ENCODE results near the gene FGF1. TPM values are rescaled to one million over a fixed set of nuclear protein-coding genes. Genes with fewer than 3 reads are reported as not detected.

The FGF1 gene
- total RNA-seq, 2 donors from 2014 or later, result 0.77 TPM; not detected in 1

DNA sequence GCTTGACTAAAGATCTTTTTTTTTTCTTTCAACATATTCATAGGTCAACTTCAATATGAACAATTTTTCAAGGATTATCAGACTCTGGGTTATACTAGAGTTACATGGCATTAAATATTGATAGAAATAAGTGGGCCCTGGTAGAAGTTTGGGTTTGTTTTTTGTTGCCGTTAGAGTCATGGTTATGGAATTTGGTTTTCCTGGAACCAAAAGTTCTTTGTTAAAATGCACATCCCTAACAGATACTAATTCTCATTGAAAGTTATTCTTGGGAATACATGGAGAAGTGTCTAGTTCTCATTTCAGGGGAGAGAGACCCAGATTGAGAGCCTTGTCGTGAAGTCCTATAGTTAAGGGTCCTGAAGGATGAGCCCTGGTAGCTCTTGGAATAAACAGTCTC lies 124.9 kb downstream of the FGF1 start:
- no peaks in the 10 kb centered on the region for H3K4me1 Mint-ChIP-seq
- Histone ChIP-seq H3K36me3 (ENCODE audit: control insufficient read depth, insufficient read depth, low read length) (no peaks in the 10 kb centered on the region), H3K4me3 (ENCODE audit: low read length) (no peak overlapping the region), H3K27me3 (ENCODE audit: control insufficient read depth, insufficient read depth, low read length, poor library complexity, severe bottlenecking) (no peaks in the 10 kb centered on the region), H3K9me3 (ENCODE audit: control insufficient read depth, low read length) (no peaks in the 10 kb centered on the region), H3K27ac (ENCODE audit: low read depth, low read length) (no peak overlapping the region), H3K9ac (ENCODE audit: extremely low read depth, low read length, poor library complexity, severe bottlenecking) (no peak overlapping the region), H3K4me1 (ENCODE audit: control insufficient read depth, insufficient read depth, low read length) (no peaks in the 10 kb centered on the region)
- H3K4me3 Mint-ChIP-seq, result no peak overlapping the region
- TF ChIP-seq, protein P1, sequence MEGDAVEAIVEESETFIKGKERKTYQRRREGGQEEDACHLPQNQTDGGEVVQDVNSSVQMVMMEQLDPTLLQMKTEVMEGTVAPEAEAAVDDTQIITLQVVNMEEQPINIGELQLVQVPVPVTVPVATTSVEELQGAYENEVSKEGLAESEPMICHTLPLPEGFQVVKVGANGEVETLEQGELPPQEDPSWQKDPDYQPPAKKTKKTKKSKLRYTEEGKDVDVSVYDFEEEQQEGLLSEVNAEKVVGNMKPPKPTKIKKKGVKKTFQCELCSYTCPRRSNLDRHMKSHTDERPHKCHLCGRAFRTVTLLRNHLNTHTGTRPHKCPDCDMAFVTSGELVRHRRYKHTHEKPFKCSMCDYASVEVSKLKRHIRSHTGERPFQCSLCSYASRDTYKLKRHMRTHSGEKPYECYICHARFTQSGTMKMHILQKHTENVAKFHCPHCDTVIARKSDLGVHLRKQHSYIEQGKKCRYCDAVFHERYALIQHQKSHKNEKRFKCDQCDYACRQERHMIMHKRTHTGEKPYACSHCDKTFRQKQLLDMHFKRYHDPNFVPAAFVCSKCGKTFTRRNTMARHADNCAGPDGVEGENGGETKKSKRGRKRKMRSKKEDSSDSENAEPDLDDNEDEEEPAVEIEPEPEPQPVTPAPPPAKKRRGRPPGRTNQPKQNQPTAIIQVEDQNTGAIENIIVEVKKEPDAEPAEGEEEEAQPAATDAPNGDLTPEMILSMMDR (conservative IDR thresholded peaks at IDR 0.05), result no peak
- H3K36me3 Mint-ChIP-seq (ENCODE audit: low read depth), result no peaks in the 10 kb centered on the region
- WGBS, 2 experiments (ENCODE audit: insufficient coverage in 1 of 2, insufficient read length in 1 of 2), result 91% methylated on average over 2 of the region's 2 CpGs; no CpG with 5 or more reads in 1 of the 2 experiments
- no peaks in the 10 kb centered on the region for H3K9me3 Mint-ChIP-seq
- no peak for DNase-seq
- no peaks in the 10 kb centered on the region for H3K27me3 Mint-ChIP-seq (ENCODE audit: insufficient read depth)
- no peak overlapping the region for H3K27ac Mint-ChIP-seq

DNA sequence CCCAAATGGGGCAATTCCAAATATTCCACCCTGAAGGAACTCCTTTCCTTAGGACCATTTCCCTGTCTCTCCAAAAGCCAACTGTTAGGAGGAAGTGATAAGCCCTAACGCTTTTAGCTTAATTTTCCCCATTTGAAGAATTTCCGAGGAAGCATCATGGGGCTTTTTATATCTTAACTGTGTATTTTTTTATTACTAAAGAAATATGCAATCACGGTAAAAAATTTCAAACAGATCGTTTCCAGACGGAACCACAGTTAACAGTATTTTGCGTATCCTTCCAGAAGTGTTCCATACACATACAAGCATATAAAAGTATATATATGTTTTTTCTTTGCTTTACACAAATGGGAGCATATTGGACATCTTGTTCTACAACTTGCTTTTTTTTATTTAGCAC lies 133.8 kb downstream of the FGF1 start:
- Histone ChIP-seq H3K9me3 (ENCODE audit: control insufficient read depth, low read length) (no peaks in the 10 kb centered on the region), H3K4me3 (ENCODE audit: low read length) (peak overlapping the region; percentile 80), H3K27me3 (ENCODE audit: control insufficient read depth, insufficient read depth, low read length, poor library complexity, severe bottlenecking) (no peaks in the 10 kb centered on the region), H3K36me3 (ENCODE audit: control insufficient read depth, insufficient read depth, low read length) (no peaks in the 10 kb centered on the region), H3K4me1 (ENCODE audit: control insufficient read depth, insufficient read depth, low read length) (no peaks in the 10 kb centered on the region), H3K9ac (ENCODE audit: extremely low read depth, low read length, poor library complexity, severe bottlenecking) (no peak overlapping the region), H3K27ac (ENCODE audit: low read depth, low read length) (no peak overlapping the region)
- no peaks in the 10 kb centered on the region for H3K36me3 Mint-ChIP-seq (ENCODE audit: low read depth)
- no peaks in the 10 kb centered on the region for H3K9me3 Mint-ChIP-seq
- TF ChIP-seq, protein P1 (conservative IDR thresholded peaks at IDR 0.05), result no peak
- no peak for DNase-seq
- peaks cover 30% of the 10 kb centered on the region for H3K4me1 Mint-ChIP-seq
- no peaks in the 10 kb centered on the region for H3K27me3 Mint-ChIP-seq (ENCODE audit: insufficient read depth)
- WGBS, 2 experiments (ENCODE audit: insufficient coverage in 1 of 2, insufficient read length in 1 of 2), result 61 to 80% methylated on average over 1 to 6 of the region's 6 CpGs
- peak overlapping the region; percentile 60 for H3K4me3 Mint-ChIP-seq
- no peak overlapping the region for H3K27ac Mint-ChIP-seq

DNA sequence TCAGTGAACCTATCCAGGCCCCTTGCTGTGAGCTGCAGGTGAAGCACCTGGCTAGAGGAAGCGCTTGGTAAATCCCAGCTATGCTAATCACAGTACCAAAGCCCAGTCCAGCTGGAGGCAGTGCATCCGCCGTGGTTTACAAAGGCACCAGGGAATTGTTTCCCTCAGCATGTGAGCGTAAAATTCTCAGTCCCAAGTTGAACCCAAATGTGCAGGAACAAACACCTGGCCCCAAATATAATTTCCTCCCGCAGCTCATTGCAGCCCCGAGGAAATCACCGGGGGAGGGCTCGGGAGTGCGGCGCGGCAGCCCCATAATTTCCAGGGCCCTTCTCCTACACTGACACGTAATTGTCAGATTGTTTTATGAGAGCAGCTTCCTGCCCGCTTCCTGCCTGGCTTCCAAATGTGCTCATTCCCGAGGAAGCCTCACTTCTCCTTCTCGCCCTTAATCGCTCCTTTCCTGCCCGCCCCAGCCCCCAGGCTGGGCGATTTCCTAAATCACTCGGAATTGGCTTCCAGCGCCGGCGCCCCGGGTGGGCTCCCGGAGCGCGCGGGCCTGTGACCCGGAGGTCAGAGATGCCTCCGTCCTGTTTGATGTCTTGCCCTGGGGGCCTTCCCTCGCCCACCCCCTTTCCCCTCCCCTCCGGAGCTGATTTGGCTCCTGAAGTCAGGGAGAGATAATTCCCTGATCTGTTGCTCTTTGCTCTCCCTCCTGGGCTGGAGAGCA lies 134.4 kb downstream of the FGF1 start:
- H3K27me3 ChIP-seq (ENCODE audit: control insufficient read depth, insufficient read depth, low read length, poor library complexity, severe bottlenecking), result no peaks in the 10 kb centered on the region
- no peaks in the 10 kb centered on the region for H3K9me3 Mint-ChIP-seq
- H3K27me3 Mint-ChIP-seq (ENCODE audit: insufficient read depth), result no peaks in the 10 kb centered on the region
- no peaks in the 10 kb centered on the region for H3K36me3 ChIP-seq (ENCODE audit: control insufficient read depth, insufficient read depth, low read length)
- TF ChIP-seq, protein P1 (conservative IDR thresholded peaks at IDR 0.05), result no peak
- H3K4me1 Mint-ChIP-seq, result peaks cover 30% of the 10 kb centered on the region
- no peaks in the 10 kb centered on the region for H3K9me3 ChIP-seq (ENCODE audit: control insufficient read depth, low read length)
- H3K4me3 ChIP-seq (ENCODE audit: low read length), result peak overlapping the region; percentile 80
- peak overlapping the region; percentile 84 for H3K27ac Mint-ChIP-seq
- H3K36me3 Mint-ChIP-seq (ENCODE audit: low read depth), result no peaks in the 10 kb centered on the region
- peak overlapping the region; percentile 32 for H3K9ac ChIP-seq (ENCODE audit: extremely low read depth, low read length, poor library complexity, severe bottlenecking)
- DNase-seq, result peak; percentile 85
- no peaks in the 10 kb centered on the region for H3K4me1 ChIP-seq (ENCODE audit: control insufficient read depth, insufficient read depth, low read length)
- 7 to 8% methylated on average over 11 to 31 of the region's 31 CpGs for WGBS, 2 experiments (ENCODE audit: insufficient coverage in 1 of 2, insufficient read length in 1 of 2)
- no peak overlapping the region for H3K27ac ChIP-seq (ENCODE audit: low read depth, low read length)
- H3K4me3 Mint-ChIP-seq, result peak overlapping the region; percentile 60
